Left ventricle myocardium inferior (tissue), 1 donor: ENCODE measurements around the gene PARP6. TPM values are rescaled to one million over a fixed set of nuclear protein-coding genes. Genes with fewer than 3 reads are reported as not detected.

Experiments used
- DNase-seq: peaks from one replicate; pipeline ENCODE4 v3.0.0-alpha.2; 2020
- H3K27ac ChIP-seq: fragments of 200-600 bp; replicated peaks from 2 replicates; pipeline ENCODE4 v1.8.0; 2021
- H3K27me3 ChIP-seq: fragments of 200-600 bp; 2 replicates; pipeline ENCODE4 v1.8.0; 2021; ENCODE audit warnings: low read depth
- H3K36me3 ChIP-seq: fragments of 200-600 bp; 2 replicates; pipeline ENCODE4 v1.8.0; 2021
- H3K4me1 ChIP-seq: fragments of 200-600 bp; 2 replicates; pipeline ENCODE4 v1.8.0; 2021
- H3K4me3 ChIP-seq: fragments of 200-600 bp; 2 replicates; pipeline ENCODE4 v1.8.0; 2021; ENCODE audit warnings: mild to moderate bottlenecking, moderate library complexity
- H3K9me3 ChIP-seq: fragments of 200-600 bp; replicated peaks from 2 replicates; pipeline ENCODE4 v1.8.0; 2021
- CTCF ChIP-seq: fragments of 200-600 bp; IDR thresholded peaks from 2 replicates; pipeline ENCODE4 v1.8.0; 2021; ENCODE audit warnings: antibody characterized with exemption, mild to moderate bottlenecking, borderline replicate concordance
- intact Hi-C: fragments of 100-400 bp; cut with micrococcal nuclease; formaldehyde crosslinking; loops from one replicate; pipeline ENCODE4 v1.11.0; 2022
- total RNA-seq: library from RNA; stranded (reverse); fragmentation: NEBNext Ultra II Directional; extraction: Animal tissue kit (Norgen Biotek cat#: 25700); gene quantifications from one replicate; pipeline ENCODE4 v1.2.1, GENCODE V29; 2021
- donor health status: DM: no; HTN: yes; CAD: no; lungs with severe emphysema.

PARP6 gene
- total RNA-seq, 1 donor from 2014 or later, result 43.6 TPM

- intact Hi-C loops, result no loop called here
- TF ChIP-seq CTCF, result no peak
These were observed 49.1 kb downstream of the PARP6 start for GRCh38 chr15:72223278-72223677.

GRCh38 chr15:72222393-72222792 is 50.0 kb downstream of the PARP6 start:
- peak; percentile 45 for DNase-seq
- TF ChIP-seq CTCF, result no peak
- peak overlapping the region; percentile 53 for H3K27ac ChIP-seq
- peaks cover 29% of the 10 kb centered on the region for H3K36me3 ChIP-seq
- H3K4me1 ChIP-seq, result peaks cover 82% of the 10 kb centered on the region
- no peaks in the 10 kb centered on the region for H3K27me3 ChIP-seq
- intact Hi-C loops, result no loop called here
- H3K9me3 ChIP-seq, result no peaks in the 10 kb centered on the region
- H3K4me3 ChIP-seq, result no peak overlapping the region

More at GRCh38 chr15:72223278-72223677, 49.1 kb downstream of the PARP6 start:
- Histone ChIP-seq H3K9me3 (no peaks in the 10 kb centered on the region), H3K27me3 (no peaks in the 10 kb centered on the region), H3K36me3 (peaks cover 20% of the 10 kb centered on the region), H3K4me1 (peaks cover 91% of the 10 kb centered on the region), H3K27ac (no peak overlapping the region), H3K4me3 (no peak overlapping the region)
- no peak for DNase-seq

GRCh38 chr15:72220687-72221086 is 51.7 kb downstream of the PARP6 start:
- Histone ChIP-seq H3K9me3 (no peaks in the 10 kb centered on the region), H3K36me3 (peaks cover 46% of the 10 kb centered on the region), H3K27me3 (no peaks in the 10 kb centered on the region), H3K27ac (no peak overlapping the region), H3K4me1 (peaks cover 65% of the 10 kb centered on the region), H3K4me3 (no peak overlapping the region)
- intact Hi-C loops, result no loop called here
- TF ChIP-seq CTCF, result no peak
- DNase-seq, result no peak

- no peak for DNase-seq
- TF ChIP-seq CTCF, result no peak
- Histone ChIP-seq H3K27ac (no peak overlapping the region), H3K4me3 (no peak overlapping the region), H3K27me3 (no peaks in the 10 kb centered on the region), H3K36me3 (peaks cover 80% of the 10 kb centered on the region), H3K9me3 (no peaks in the 10 kb centered on the region), H3K4me1 (peaks cover 48% of the 10 kb centered on the region)
- intact Hi-C loops, result no loop called here
These were observed 55.1 kb downstream of the PARP6 start for GRCh38 chr15:72217216-72217615.

GRCh38 chr15:72216079-72216478 is 56.3 kb downstream of the PARP6 start:
- Histone ChIP-seq H3K36me3 (peaks cover 89% of the 10 kb centered on the region), H3K4me3 (no peak overlapping the region), H3K27ac (no peak overlapping the region), H3K9me3 (no peaks in the 10 kb centered on the region), H3K27me3 (no peaks in the 10 kb centered on the region), H3K4me1 (peaks cover 37% of the 10 kb centered on the region)
- TF ChIP-seq CTCF, result no peak
- DNase-seq, result no peak
- intact Hi-C loops, result no loop called here
